Retinal pigment epithelial cell (primary cell): Measurements from ENCODE around the gene GALT.
"Not testable (repeated sequence)": the region's sequence is repeated elsewhere in the genome, so short reads cannot be mapped to it uniquely, and the experiment has no call there.

Source experiments
- DNase-seq: peaks from one replicate; pipeline ENCODE4 v3.0.0-alpha.2; 2010; ENCODE audit warnings: low read depth
- H3K4me3 ChIP-seq: 2 replicates; pipeline ENCODE4 v1.5.1; 2011; ENCODE audit warnings: mild to moderate bottlenecking, low read length, control low read depth, moderate library complexity
- CTCF ChIP-seq: conservative IDR thresholded peaks from 2 replicates; pipeline ENCODE4 v1.5.1; 2011; ENCODE audit warnings: low read depth, low read length, control low read depth, inconsistent platforms

Gene GALT

DNA sequence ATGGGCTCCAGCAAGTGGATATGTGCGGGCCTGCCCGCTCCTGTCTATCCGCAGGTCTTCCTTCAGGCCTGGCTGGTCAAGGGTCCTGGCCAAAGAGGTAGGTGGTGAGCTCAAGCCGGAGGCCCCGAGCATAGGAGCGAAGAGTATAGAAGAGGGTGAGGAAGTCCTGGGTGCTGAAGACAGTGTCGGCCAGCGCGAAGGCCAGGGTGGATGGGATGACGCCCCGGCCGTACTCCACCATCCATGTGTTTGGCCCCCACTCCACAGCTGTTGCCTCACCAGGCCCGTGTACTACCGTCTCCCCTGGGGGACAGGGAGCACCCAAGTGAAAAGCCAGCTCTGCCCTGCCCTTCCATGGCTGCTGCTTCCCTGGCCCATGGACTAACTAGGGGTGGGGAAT lies 10.9 kb upstream of the GALT start:
- no peak overlapping the region for H3K4me3 ChIP-seq
- no peak for DNase-seq
- no peak for TF ChIP-seq CTCF

- no peak for TF ChIP-seq CTCF
- DNase-seq, result no peak
- peak overlapping the region; percentile 48 for H3K4me3 ChIP-seq
Measured at GRCh38 chr9:34636791-34637355, 9.6 kb upstream of the GALT start.

GRCh38 chr9:34637356-34638137 lies 8.9 kb upstream of the GALT start, which contains the start of gene SIGMAR1:
TSS of gene SIGMAR1 (minus strand) at chr9:34637787. CDS start at chr9:34637697, 90 bp downstream.
- H3K4me3 ChIP-seq, result peak within 1 kb of the TSS; percentile 59
- TF ChIP-seq CTCF, result no peak
- peak; percentile 57 for DNase-seq

GRCh38 chr9:34638138-34638445 lies 8.4 kb upstream of the GALT start:
- no peak for DNase-seq
- peak overlapping the region; percentile 59 for H3K4me3 ChIP-seq
- no peak for TF ChIP-seq CTCF

DNA sequence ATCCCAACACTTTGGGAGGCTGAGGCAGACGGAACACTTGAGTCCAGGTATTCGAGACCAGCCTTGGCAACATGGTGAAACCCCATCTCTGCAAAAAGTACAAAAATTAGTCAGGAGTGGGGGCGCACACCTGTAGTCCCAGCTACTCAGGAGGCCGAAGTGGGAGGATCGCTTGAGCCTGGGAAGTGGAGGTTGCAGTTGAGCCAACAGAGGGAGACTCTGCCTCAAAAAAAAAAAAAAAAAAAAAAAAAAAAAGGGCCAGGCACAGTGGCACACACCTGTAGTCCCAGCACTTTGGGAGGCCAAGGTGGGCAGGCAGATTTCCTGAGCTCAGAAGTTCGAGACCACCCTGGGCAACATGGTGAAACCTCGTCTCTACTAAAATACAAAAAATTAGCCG lies 7.2 kb upstream of the GALT start:
- not testable (repeated sequence) for DNase-seq, H3K4me3 ChIP-seq

DNA sequence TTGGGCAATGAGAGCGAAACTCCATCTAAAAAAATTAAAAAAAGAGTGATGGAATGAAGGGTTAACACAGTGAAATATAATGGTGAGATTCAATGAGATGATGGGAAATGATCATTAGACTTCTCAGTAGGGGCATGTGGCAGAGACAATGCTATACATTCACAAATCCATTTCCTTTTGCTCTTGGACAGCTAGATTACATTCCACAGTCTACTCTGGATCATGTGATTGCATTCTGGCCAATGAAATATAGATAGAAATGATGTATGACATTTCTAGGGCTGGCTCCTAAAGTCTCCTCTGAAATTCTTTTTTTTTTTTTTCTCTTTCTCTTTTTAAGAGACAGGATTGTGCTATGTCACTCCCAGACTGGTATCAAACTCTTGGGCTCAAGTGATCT lies 3.8 kb upstream of the GALT start:
- no peak for TF ChIP-seq CTCF
- DNase-seq, result no peak
- no peak overlapping the region for H3K4me3 ChIP-seq

DNA sequence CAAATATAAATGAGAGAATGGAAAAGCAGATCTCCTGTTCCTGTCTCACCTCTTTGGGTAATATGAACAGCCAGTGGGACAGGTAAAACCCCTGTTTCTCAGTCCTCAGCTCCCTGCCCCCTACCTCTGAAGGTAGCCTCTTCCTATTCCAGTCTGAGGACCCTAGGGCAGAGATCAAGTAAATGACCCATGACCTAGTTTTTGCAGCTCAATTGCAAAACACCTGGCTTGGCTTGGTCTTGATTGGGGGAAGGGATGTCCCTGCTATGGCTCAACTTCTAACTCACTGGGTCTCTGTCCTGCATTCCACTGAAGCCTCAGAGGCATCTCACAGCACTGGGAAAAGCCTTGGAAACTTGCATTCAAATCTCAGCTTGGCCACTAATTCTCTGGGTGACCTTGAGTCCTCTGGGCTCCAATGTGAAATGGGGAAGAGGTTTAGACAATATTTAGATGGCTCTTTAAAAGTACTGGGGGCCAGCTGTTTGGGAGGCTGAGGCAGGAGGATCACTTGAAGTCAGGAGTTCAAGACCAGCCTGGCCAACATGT lies 1.6 kb upstream of the GALT start:
- no peak overlapping the region for H3K4me3 ChIP-seq
- no peak for TF ChIP-seq CTCF
- DNase-seq, result no peak
